ENCODE measurements around the gene GRM1.

The GRM1 gene

GRCh38 chr6:146100776-146101175 lies 71.9 kb downstream of the GRM1 start:
- DNase-seq, result no peak

GRCh38 chr6:146103416-146104072 lies 74.7 kb downstream of the GRM1 start:
- DNase-seq, result no peak

GRCh38 chr6:146106532-146106931 lies 77.7 kb downstream of the GRM1 start:
- no peak for DNase-seq

- no peak for DNase-seq
Measured at GRCh38 chr6:146110990-146111389, 82.1 kb downstream of the GRM1 start.

GRCh38 chr6:146111881-146112450 lies 83.1 kb downstream of the GRM1 start:
- DNase-seq, result no peak

GRCh38 chr6:146113084-146113623 lies 84.3 kb downstream of the GRM1 start:
- no peak for DNase-seq

GRCh38 chr6:146123616-146124015 lies 94.8 kb downstream of the GRM1 start:
- no peak for DNase-seq

GRCh38 chr6:146127447-146128215 lies 98.8 kb downstream of the GRM1 start:
- no peak for DNase-seq

GRCh38 chr6:146133866-146134265 lies 105.0 kb downstream of the GRM1 start:
- no peak for DNase-seq

GRCh38 chr6:146135167-146135566 lies 106.3 kb downstream of the GRM1 start:
- DNase-seq, result no peak

- DNase-seq, result no peak
Measured at GRCh38 chr6:146146836-146147235, 118.0 kb downstream of the GRM1 start.

GRCh38 chr6:146149770-146150169 lies 120.9 kb downstream of the GRM1 start:
- no peak for DNase-seq

- no peak for DNase-seq
Measured at GRCh38 chr6:146153040-146153758, 124.3 kb downstream of the GRM1 start.

- no peak for DNase-seq
Measured at GRCh38 chr6:146154197-146154596, 125.3 kb downstream of the GRM1 start.

GRCh38 chr6:146161664-146162063 lies 132.8 kb downstream of the GRM1 start:
- no peak for DNase-seq

- DNase-seq, result no peak
Measured at GRCh38 chr6:146169872-146170271, 141.0 kb downstream of the GRM1 start.

GRCh38 chr6:146177785-146178184 lies 148.9 kb downstream of the GRM1 start:
- no peak for DNase-seq

- no peak for DNase-seq
Measured at GRCh38 chr6:146183831-146184230, 155.0 kb downstream of the GRM1 start.

- DNase-seq, result no peak
Measured at GRCh38 chr6:146184701-146185100, 155.8 kb downstream of the GRM1 start.

- no peak for DNase-seq
Measured at GRCh38 chr6:146189131-146189530, 160.3 kb downstream of the GRM1 start.

GRCh38 chr6:146190581-146190980 lies 161.7 kb downstream of the GRM1 start:
- DNase-seq, result no peak

- no peak for DNase-seq
Measured at GRCh38 chr6:146191166-146191565, 162.3 kb downstream of the GRM1 start.

- DNase-seq, result no peak
Measured at GRCh38 chr6:146191612-146192011, 162.8 kb downstream of the GRM1 start.
